ENCODE results near the gene CTPS2.

The CTPS2 gene

GRCh38 chrX:16552546-16552945 lies 159.9 kb downstream of the CTPS2 start:
- DNase-seq (ENCODE audit: insufficient read length, low spot score), result no peak
- no peak for FAIRE-seq
- TF ChIP-seq, protein P1, sequence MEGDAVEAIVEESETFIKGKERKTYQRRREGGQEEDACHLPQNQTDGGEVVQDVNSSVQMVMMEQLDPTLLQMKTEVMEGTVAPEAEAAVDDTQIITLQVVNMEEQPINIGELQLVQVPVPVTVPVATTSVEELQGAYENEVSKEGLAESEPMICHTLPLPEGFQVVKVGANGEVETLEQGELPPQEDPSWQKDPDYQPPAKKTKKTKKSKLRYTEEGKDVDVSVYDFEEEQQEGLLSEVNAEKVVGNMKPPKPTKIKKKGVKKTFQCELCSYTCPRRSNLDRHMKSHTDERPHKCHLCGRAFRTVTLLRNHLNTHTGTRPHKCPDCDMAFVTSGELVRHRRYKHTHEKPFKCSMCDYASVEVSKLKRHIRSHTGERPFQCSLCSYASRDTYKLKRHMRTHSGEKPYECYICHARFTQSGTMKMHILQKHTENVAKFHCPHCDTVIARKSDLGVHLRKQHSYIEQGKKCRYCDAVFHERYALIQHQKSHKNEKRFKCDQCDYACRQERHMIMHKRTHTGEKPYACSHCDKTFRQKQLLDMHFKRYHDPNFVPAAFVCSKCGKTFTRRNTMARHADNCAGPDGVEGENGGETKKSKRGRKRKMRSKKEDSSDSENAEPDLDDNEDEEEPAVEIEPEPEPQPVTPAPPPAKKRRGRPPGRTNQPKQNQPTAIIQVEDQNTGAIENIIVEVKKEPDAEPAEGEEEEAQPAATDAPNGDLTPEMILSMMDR (IDR thresholded peaks at IDR 0.05; ENCODE audit: insufficient read depth, missing control alignments), result no peak

DNA sequence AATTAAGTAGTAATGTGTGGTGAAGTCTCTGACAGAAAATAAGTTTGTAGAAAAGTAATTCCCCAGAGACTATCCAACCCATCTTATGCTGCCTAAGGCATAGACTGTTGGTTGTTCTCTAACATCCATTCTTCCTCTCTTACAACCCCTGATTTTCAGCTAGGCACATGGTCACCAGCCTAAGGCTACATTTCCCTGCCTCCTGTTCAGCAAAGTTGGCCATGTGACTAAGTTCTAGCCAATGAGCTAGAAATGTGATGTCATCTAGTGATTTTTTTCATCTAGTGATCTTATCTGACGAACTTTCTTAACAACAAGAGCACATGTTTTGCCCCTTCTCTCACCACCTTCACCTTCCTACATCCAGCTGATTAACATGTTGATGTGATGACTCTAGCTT lies 164.8 kb downstream of the CTPS2 start:
- DNase-seq (ENCODE audit: insufficient read length, low spot score) (no peak), FAIRE-seq (no peak)
- TF ChIP-seq, protein P1 (IDR thresholded peaks at IDR 0.05; ENCODE audit: insufficient read depth, missing control alignments), result no peak

DNA sequence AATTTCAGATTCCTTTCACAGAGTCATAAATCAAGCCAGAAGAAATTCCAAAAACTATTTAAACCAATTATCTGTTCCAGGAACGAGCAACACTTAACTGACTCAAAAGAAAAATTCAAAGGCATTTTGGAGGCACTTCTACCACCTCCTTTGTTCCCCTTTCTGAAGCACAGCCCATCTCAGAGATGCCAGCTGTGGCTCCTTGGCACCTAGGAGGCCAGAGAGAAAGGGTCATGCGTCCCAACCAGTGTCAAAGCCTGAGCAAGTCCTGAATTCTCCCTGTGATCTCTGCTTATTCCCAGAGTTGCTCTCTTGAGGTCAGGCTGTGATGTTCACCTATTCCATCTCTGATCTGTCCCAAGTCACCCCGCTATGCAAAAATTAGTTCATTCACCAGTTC lies 167.5 kb downstream of the CTPS2 start:
- FAIRE-seq, result no peak
- TF ChIP-seq, protein P1 (IDR thresholded peaks at IDR 0.05; ENCODE audit: insufficient read depth, missing control alignments), result no peak
- DNase-seq (ENCODE audit: insufficient read length, low spot score), result no peak

Measured in D721Med (cell line).